ENCODE measurements around the gene ACSF3.
A peak's percentile ranks its signal among the peaks of the same experiment; 100 is the strongest.

The ACSF3 gene

DNA sequence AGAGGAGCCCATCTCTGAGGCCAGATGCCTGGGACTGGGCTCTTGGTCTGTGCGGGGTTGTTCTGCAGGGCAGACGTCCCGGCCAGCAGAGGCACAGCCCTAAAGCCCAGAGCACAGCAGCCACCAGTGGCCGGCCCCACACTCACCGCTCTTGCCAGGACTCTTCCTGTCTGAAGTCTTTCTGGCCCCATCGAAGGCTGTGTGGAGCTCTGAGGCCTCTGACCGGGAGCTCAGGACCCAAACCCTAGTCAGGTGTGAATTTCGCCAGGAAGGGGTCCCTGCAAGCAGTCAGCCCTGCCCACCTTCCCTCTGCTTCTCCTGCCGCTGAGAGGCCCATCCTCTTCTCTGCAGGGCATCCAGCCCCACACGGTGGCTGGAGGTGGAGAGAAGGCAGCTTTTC, 10.7 kb downstream of the ACSF3 start:
- DNase-seq, result no peak
- H3K27ac ChIP-seq (ENCODE audit: low read depth, low read length), result no peak overlapping the region
- no peak overlapping the region for H2BK5ac ChIP-seq (ENCODE audit: low read depth, low read length, poor library complexity)
- H3K4me1 ChIP-seq (ENCODE audit: control insufficient read depth in 1 of 2, insufficient read depth in 2 of 2, low read length in 2 of 2), result no peaks in the 10 kb centered on the region
- no peak overlapping the region for H3K9ac ChIP-seq (ENCODE audit: low read length)
- no peak overlapping the region for H3K18ac ChIP-seq (ENCODE audit: low read length)
- H3K27me3 ChIP-seq (ENCODE audit: insufficient read depth, low read length), result no peaks in the 10 kb centered on the region
- H3K9me3 ChIP-seq (ENCODE audit: insufficient read depth, low read depth, low read length), result peaks cover 3% of the 10 kb centered on the region
- no peak overlapping the region for H3K4me2 ChIP-seq (ENCODE audit: low read length)
- no peak overlapping the region for H3K4ac ChIP-seq (ENCODE audit: low read depth, low read length)
- WGBS (ENCODE audit: extremely low coverage, insufficient coverage, insufficient read length), result no CpG with 5 or more reads among the region's 10 CpGs
- no peak overlapping the region for H3K4me3 ChIP-seq (ENCODE audit: low read depth, low read length)
- no peak overlapping the region for H2BK12ac ChIP-seq (ENCODE audit: low read length)
- no peak overlapping the region for H4K12ac ChIP-seq (ENCODE audit: low read depth, low read length)
- H3K23ac ChIP-seq (ENCODE audit: low read length), result no peak overlapping the region
- H2BK120ac ChIP-seq (ENCODE audit: insufficient read depth, low read length, poor library complexity), result no peak overlapping the region
- no peak overlapping the region for H4K91ac ChIP-seq (ENCODE audit: low read depth, low read length)
- H3K79me1 ChIP-seq (ENCODE audit: low read length), result no peaks in the 10 kb centered on the region
- no peak overlapping the region for H4K8ac ChIP-seq (ENCODE audit: low read depth, low read length)
- H3K79me2 ChIP-seq (ENCODE audit: control insufficient read depth, insufficient read depth, low read length, poor library complexity), result no peaks in the 10 kb centered on the region
- no peak overlapping the region for H2AFZ ChIP-seq (ENCODE audit: insufficient read depth, low read length, poor library complexity)
- H3K36me3 ChIP-seq (ENCODE audit: control insufficient read depth in 1 of 2, insufficient read depth in 2 of 2, low read length in 2 of 2), result peaks cover 55 to 67% of the 10 kb centered on the region in 2 experiments
- H3K14ac ChIP-seq (ENCODE audit: low read length), result no peak overlapping the region
- no peak overlapping the region for H2AK5ac ChIP-seq (ENCODE audit: low read length)

DNA sequence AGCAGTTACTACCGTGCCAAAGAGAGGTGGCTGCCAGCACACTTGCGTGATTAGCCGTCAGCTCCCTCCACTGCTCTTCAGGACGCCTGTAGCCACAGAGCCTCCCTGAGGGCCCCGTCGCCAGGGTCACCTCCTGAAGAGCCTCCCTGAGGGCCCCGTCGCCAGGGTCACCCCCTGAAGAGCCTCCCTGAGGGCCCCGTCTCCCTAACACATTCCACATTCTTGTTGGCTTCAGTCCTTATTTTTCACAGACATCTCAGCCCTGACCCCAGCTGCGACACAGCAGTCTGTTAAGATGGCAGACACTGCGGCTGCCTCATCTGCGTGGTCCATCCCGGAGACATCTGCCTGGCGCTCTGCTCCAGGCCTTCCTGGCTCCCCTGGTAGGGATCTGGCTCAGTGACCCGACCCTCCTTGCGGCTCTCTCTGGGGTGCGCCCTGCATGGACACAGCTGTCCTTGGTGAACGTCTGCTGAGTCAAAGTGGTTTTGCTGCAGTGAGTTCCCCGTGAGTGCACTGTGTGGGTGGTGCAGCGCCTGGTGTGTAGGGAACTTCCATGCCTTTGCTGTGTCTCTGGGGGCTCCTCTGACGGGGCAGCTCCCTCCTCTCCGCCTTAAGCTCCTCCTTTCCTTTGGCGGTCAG, 11.4 kb downstream of the ACSF3 start:
- Histone ChIP-seq H3K14ac (ENCODE audit: low read length) (no peak overlapping the region), H2BK12ac (ENCODE audit: low read length) (no peak overlapping the region), H4K91ac (ENCODE audit: low read depth, low read length) (no peak overlapping the region), H3K79me2 (ENCODE audit: control insufficient read depth, insufficient read depth, low read length, poor library complexity) (no peaks in the 10 kb centered on the region), H3K4ac (ENCODE audit: low read depth, low read length) (no peak overlapping the region), H3K9me3 (ENCODE audit: insufficient read depth, low read depth, low read length) (peaks cover 3% of the 10 kb centered on the region), H3K79me1 (ENCODE audit: low read length) (no peaks in the 10 kb centered on the region), H2BK5ac (ENCODE audit: low read depth, low read length, poor library complexity) (no peak overlapping the region), H3K27me3 (ENCODE audit: insufficient read depth, low read length) (no peaks in the 10 kb centered on the region), H3K27ac (ENCODE audit: low read depth, low read length) (no peak overlapping the region), H3K9ac (ENCODE audit: low read length) (no peak overlapping the region), H3K4me2 (ENCODE audit: low read length) (no peak overlapping the region), H3K36me3 (ENCODE audit: control insufficient read depth in 1 of 2, insufficient read depth in 2 of 2, low read length in 2 of 2) (peaks cover 55 to 67% of the 10 kb centered on the region in 2 experiments), H3K18ac (ENCODE audit: low read length) (no peak overlapping the region), H3K4me1 (ENCODE audit: control insufficient read depth in 1 of 2, insufficient read depth in 2 of 2, low read length in 2 of 2) (no peaks in the 10 kb centered on the region), H3K4me3 (ENCODE audit: low read depth, low read length) (no peak overlapping the region), H2BK120ac (ENCODE audit: insufficient read depth, low read length, poor library complexity) (no peak overlapping the region), H3K23ac (ENCODE audit: low read length) (no peak overlapping the region), H4K8ac (ENCODE audit: low read depth, low read length) (no peak overlapping the region), H2AFZ (ENCODE audit: insufficient read depth, low read length, poor library complexity) (no peak overlapping the region), H2AK5ac (ENCODE audit: low read length) (no peak overlapping the region), H4K12ac (ENCODE audit: low read depth, low read length) (no peak overlapping the region)
- DNase-seq, result no peak
- no CpG with 5 or more reads among the region's 23 CpGs for WGBS (ENCODE audit: extremely low coverage, insufficient coverage, insufficient read length)

DNA sequence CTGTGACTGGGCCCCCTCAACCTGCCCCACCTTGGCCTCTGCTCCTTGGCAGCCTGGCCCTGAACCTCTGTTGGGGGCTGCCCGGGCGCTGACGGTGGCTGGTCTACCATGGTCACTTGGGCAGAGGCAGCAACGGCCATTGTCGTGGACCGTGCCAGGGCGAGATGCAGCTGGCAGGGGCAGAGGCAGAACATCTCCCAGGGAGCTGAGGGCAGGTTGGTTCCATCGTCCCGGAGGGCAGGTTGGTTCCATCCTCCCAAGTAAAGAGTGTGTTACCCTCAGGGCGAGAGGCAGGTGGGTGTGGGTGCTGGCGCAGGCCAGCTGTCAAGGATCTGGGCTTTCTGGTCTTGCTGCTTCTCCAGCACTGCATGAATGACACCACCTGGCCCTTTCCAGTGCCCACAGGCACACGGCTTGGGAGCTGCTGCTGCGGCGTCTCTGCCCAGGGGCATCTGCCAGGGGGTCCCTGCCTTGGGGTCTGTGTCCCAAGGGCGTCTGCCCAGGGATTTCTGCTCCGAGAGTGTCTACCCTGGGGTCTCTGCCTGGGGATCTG, 12.0 kb downstream of the ACSF3 start:
- H4K91ac ChIP-seq (ENCODE audit: low read depth, low read length), result no peak overlapping the region

GRCh38 chr16:89106533-89107202, 13.0 kb downstream of the ACSF3 start:
- Histone ChIP-seq H4K12ac (ENCODE audit: low read depth, low read length) (no peak overlapping the region), H3K9ac (ENCODE audit: low read length) (no peak overlapping the region), H3K23ac (ENCODE audit: low read length) (no peak overlapping the region), H2BK5ac (ENCODE audit: low read depth, low read length, poor library complexity) (no peak overlapping the region), H3K4me2 (ENCODE audit: low read length) (no peak overlapping the region), H4K8ac (ENCODE audit: low read depth, low read length) (no peak overlapping the region), H4K91ac (ENCODE audit: low read depth, low read length) (no peak overlapping the region), H3K27ac (ENCODE audit: low read depth, low read length) (no peak overlapping the region), H3K79me1 (ENCODE audit: low read length) (no peaks in the 10 kb centered on the region), H3K4me3 (ENCODE audit: low read depth, low read length) (no peak overlapping the region), H2AFZ (ENCODE audit: insufficient read depth, low read length, poor library complexity) (no peak overlapping the region), H3K27me3 (ENCODE audit: insufficient read depth, low read length) (no peaks in the 10 kb centered on the region), H2AK5ac (ENCODE audit: low read length) (no peak overlapping the region), H2BK120ac (ENCODE audit: insufficient read depth, low read length, poor library complexity) (no peak overlapping the region), H3K36me3 (ENCODE audit: control insufficient read depth in 1 of 2, insufficient read depth in 2 of 2, low read length in 2 of 2) (peaks cover 49 to 61% of the 10 kb centered on the region in 2 experiments), H3K4ac (ENCODE audit: low read depth, low read length) (no peak overlapping the region), H2BK12ac (ENCODE audit: low read length) (no peak overlapping the region), H3K14ac (ENCODE audit: low read length) (no peak overlapping the region), H3K18ac (ENCODE audit: low read length) (no peak overlapping the region), H3K9me3 (ENCODE audit: insufficient read depth, low read depth, low read length) (peaks cover 3% of the 10 kb centered on the region), H3K4me1 (ENCODE audit: control insufficient read depth in 1 of 2, insufficient read depth in 2 of 2, low read length in 2 of 2) (no peaks in the 10 kb centered on the region), H3K79me2 (ENCODE audit: control insufficient read depth, insufficient read depth, low read length, poor library complexity) (no peaks in the 10 kb centered on the region)
- no peak for DNase-seq
- WGBS (ENCODE audit: extremely low coverage, insufficient coverage, insufficient read length), result no CpG with 5 or more reads among the region's 15 CpGs

More for the DNA sequence above, 12.0 kb downstream of the ACSF3 start:
- H3K4me3 ChIP-seq (ENCODE audit: low read depth, low read length), result no peak overlapping the region
- H3K9ac ChIP-seq (ENCODE audit: low read length), result no peak overlapping the region
- no peaks in the 10 kb centered on the region for H3K79me2 ChIP-seq (ENCODE audit: control insufficient read depth, insufficient read depth, low read length, poor library complexity)
- H3K4me1 ChIP-seq (ENCODE audit: control insufficient read depth in 1 of 2, insufficient read depth in 2 of 2, low read length in 2 of 2), result no peaks in the 10 kb centered on the region
- no peak overlapping the region for H4K12ac ChIP-seq (ENCODE audit: low read depth, low read length)
- H3K27me3 ChIP-seq (ENCODE audit: insufficient read depth, low read length), result no peaks in the 10 kb centered on the region
- WGBS (ENCODE audit: extremely low coverage, insufficient coverage, insufficient read length), result no CpG with 5 or more reads among the region's 16 CpGs
- DNase-seq, result peak in 1 of 2 donors; percentile 6
- H3K27ac ChIP-seq (ENCODE audit: low read depth, low read length), result no peak overlapping the region
- no peak overlapping the region for H3K23ac ChIP-seq (ENCODE audit: low read length)
- H3K4ac ChIP-seq (ENCODE audit: low read depth, low read length), result no peak overlapping the region
- H3K4me2 ChIP-seq (ENCODE audit: low read length), result no peak overlapping the region
- no peaks in the 10 kb centered on the region for H3K79me1 ChIP-seq (ENCODE audit: low read length)
- H2BK12ac ChIP-seq (ENCODE audit: low read length), result no peak overlapping the region
- H3K14ac ChIP-seq (ENCODE audit: low read length), result no peak overlapping the region
- H2AK5ac ChIP-seq (ENCODE audit: low read length), result no peak overlapping the region
- peaks cover 54 to 65% of the 10 kb centered on the region in 2 experiments for H3K36me3 ChIP-seq (ENCODE audit: control insufficient read depth in 1 of 2, insufficient read depth in 2 of 2, low read length in 2 of 2)
- H3K18ac ChIP-seq (ENCODE audit: low read length), result no peak overlapping the region
- H2AFZ ChIP-seq (ENCODE audit: insufficient read depth, low read length, poor library complexity), result no peak overlapping the region
- H2BK5ac ChIP-seq (ENCODE audit: low read depth, low read length, poor library complexity), result no peak overlapping the region
- peaks cover 3% of the 10 kb centered on the region for H3K9me3 ChIP-seq (ENCODE audit: insufficient read depth, low read depth, low read length)
- H4K8ac ChIP-seq (ENCODE audit: low read depth, low read length), result no peak overlapping the region
- H2BK120ac ChIP-seq (ENCODE audit: insufficient read depth, low read length, poor library complexity), result no peak overlapping the region
